ENCODE measurements around the gene UNC45A.

UNC45A gene

DNA sequence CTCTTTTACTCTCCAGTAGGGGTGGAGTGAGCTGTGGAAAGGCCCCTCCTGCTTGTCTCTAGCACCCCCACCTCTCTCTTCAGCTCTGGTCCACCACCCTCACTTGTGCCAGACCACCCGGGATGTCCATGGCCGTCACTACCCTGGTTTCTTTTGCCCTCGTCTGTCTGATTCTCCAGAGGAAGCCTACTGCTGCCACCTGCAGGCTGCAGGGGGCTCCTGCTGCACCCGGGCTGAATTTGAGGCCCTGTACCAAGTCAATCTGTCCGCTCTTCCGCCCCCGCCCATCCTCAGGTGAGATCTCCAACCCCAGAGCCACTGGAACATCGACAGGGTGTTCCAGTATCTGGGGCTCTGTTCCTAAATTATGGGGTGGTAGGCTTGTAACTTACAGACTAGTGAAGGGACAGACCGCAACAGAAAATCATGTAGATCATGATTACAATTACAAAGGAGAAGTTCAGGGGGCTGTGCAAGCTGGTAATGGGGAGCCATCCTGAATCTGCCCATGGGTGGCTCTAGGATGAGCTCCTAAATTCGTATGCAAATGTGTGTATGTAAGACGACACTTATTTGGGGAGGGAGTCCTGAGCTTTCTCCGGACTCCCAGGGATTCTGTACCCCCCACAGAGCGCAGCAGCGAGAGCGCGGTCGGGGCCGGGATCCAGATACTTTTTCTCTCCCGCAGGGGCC lies 683 bp upstream of the UNC45A start (continued):
- TF ChIP-seq ZFP37 (tag by site-specific recombination; IDR thresholded peaks at IDR 0.05): no peak
- no peak for TF ChIP-seq ZNF530 (tag by site-specific recombination; IDR thresholded peaks at IDR 0.05; ENCODE audit: low read depth)
- no peak for TF ChIP-seq ZBTB48 (tag by site-specific recombination; IDR thresholded peaks at IDR 0.05)
- TF ChIP-seq ZNF138 (tag by site-specific recombination; IDR thresholded peaks at IDR 0.05; ENCODE audit: borderline replicate concordance): no peak
- TF ChIP-seq ZBTB20 (tag by site-specific recombination; IDR thresholded peaks at IDR 0.05): no peak
- no peak for TF ChIP-seq SALL2 (tag by site-specific recombination; IDR thresholded peaks at IDR 0.05; ENCODE audit: borderline replicate concordance)
- no peak for TF ChIP-seq ZSCAN4 (tag by site-specific recombination; IDR thresholded peaks at IDR 0.05)
- TF ChIP-seq ZNF521 (tag by site-specific recombination; IDR thresholded peaks at IDR 0.05): no peak
- no peak for TF ChIP-seq ZFP3 (tag by site-specific recombination; IDR thresholded peaks at IDR 0.05; ENCODE audit: low read depth)
- TF ChIP-seq SP7 (tag by site-specific recombination; IDR thresholded peaks at IDR 0.05): 0 out of 2 replicates have a peak, but pooled peaks have one; percentile 4
- no peak for TF ChIP-seq GFI1B (tag by site-specific recombination; IDR thresholded peaks at IDR 0.05)
- no peak; the same call in none of the 2 replicates for TF ChIP-seq ZEB2 (tag by site-specific recombination; IDR thresholded peaks at IDR 0.05)
- peak; percentile 11; the same call in 1 of the 2 replicates for TF ChIP-seq ZFP69B (tag by site-specific recombination; IDR thresholded peaks at IDR 0.05)
- no peak; the same call in 1 of the 2 replicates for TF ChIP-seq ZNF391 (tag by site-specific recombination; IDR thresholded peaks at IDR 0.05; ENCODE audit: borderline replicate concordance, low read depth)
- TF ChIP-seq, protein P1, sequence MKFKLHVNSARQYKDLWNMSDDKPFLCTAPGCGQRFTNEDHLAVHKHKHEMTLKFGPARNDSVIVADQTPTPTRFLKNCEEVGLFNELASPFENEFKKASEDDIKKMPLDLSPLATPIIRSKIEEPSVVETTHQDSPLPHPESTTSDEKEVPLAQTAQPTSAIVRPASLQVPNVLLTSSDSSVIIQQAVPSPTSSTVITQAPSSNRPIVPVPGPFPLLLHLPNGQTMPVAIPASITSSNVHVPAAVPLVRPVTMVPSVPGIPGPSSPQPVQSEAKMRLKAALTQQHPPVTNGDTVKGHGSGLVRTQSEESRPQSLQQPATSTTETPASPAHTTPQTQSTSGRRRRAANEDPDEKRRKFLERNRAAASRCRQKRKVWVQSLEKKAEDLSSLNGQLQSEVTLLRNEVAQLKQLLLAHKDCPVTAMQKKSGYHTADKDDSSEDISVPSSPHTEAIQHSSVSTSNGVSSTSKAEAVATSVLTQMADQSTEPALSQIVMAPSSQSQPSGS (tag by site-specific recombination; IDR thresholded peaks at IDR 0.05; ENCODE audit: low read depth): no peak
- TF ChIP-seq, protein P2, sequence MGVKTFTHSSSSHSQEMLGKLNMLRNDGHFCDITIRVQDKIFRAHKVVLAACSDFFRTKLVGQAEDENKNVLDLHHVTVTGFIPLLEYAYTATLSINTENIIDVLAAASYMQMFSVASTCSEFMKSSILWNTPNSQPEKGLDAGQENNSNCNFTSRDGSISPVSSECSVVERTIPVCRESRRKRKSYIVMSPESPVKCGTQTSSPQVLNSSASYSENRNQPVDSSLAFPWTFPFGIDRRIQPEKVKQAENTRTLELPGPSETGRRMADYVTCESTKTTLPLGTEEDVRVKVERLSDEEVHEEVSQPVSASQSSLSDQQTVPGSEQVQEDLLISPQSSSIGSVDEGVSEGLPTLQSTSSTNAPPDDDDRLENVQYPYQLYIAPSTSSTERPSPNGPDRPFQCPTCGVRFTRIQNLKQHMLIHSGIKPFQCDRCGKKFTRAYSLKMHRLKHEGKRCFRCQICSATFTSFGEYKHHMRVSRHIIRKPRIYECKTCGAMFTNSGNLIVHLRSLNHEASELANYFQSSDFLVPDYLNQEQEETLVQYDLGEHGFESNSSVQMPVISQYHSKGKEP (tag by site-specific recombination; IDR thresholded peaks at IDR 0.05): no peak
- peak; percentile 82 for TF ChIP-seq PRDM10 (tag by site-specific recombination; IDR thresholded peaks at IDR 0.05)
- no peak for TF ChIP-seq BCL11A (tag by site-specific recombination; IDR thresholded peaks at IDR 0.05; ENCODE audit: low read depth)
- peak; percentile 17; the same call in 1 of the 2 replicates for TF ChIP-seq ZNF423 (tag by site-specific recombination; IDR thresholded peaks at IDR 0.05)
- TF ChIP-seq OVOL3 (tag by site-specific recombination; IDR thresholded peaks at IDR 0.05): no peak
- TF ChIP-seq ZNF2 (tag by site-specific recombination; IDR thresholded peaks at IDR 0.05): no peak
- TF ChIP-seq HOXC10 (CRISPR knock-in tag; IDR thresholded peaks at IDR 0.05): no peak
- no peak; the same call in 1 of the 2 replicates for TF ChIP-seq ZNF324 (tag by site-specific recombination; IDR thresholded peaks at IDR 0.05)
- TF ChIP-seq ZSCAN23 (tag by site-specific recombination; IDR thresholded peaks at IDR 0.05): no peak
- TF ChIP-seq ZNF610 (tag by site-specific recombination; IDR thresholded peaks at IDR 0.05; ENCODE audit: borderline replicate concordance): peak; percentile 44; the same call in 1 of the 2 replicates
- TF ChIP-seq, protein P3, sequence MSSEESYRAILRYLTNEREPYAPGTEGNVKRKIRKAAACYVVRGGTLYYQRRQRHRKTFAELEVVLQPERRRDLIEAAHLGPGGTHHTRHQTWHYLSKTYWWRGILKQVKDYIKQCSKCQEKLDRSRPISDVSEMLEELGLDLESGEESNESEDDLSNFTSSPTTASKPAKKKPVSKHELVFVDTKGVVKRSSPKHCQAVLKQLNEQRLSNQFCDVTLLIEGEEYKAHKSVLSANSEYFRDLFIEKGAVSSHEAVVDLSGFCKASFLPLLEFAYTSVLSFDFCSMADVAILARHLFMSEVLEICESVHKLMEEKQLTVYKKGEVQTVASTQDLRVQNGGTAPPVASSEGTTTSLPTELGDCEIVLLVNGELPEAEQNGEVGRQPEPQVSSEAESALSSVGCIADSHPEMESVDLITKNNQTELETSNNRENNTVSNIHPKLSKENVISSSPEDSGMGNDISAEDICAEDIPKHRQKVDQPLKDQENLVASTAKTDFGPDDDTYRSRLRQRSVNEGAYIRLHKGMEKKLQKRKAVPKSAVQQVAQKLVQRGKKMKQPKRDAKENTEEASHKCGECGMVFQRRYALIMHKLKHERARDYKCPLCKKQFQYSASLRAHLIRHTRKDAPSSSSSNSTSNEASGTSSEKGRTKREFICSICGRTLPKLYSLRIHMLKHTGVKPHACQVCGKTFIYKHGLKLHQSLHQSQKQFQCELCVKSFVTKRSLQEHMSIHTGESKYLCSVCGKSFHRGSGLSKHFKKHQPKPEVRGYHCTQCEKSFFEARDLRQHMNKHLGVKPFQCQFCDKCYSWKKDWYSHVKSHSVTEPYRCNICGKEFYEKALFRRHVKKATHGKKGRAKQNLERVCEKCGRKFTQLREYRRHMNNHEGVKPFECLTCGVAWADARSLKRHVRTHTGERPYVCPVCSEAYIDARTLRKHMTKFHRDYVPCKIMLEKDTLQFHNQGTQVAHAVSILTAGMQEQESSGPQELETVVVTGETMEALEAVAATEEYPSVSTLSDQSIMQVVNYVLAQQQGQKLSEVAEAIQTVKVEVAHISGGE (tag by site-specific recombination; conservative IDR thresholded peaks at IDR 0.05; ENCODE audit: low read depth): peak; percentile 54; the same call in 1 of the 2 replicates
- TF ChIP-seq, protein P4, sequence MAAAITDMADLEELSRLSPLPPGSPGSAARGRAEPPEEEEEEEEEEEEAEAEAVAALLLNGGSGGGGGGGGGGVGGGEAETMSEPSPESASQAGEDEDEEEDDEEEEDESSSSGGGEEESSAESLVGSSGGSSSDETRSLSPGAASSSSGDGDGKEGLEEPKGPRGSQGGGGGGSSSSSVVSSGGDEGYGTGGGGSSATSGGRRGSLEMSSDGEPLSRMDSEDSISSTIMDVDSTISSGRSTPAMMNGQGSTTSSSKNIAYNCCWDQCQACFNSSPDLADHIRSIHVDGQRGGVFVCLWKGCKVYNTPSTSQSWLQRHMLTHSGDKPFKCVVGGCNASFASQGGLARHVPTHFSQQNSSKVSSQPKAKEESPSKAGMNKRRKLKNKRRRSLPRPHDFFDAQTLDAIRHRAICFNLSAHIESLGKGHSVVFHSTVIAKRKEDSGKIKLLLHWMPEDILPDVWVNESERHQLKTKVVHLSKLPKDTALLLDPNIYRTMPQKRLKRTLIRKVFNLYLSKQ (tag by site-specific recombination; IDR thresholded peaks at IDR 0.05; ENCODE audit: borderline replicate concordance): no peak
